HepG2 (cell line): ENCODE data around the gene STX5. TPM values are rescaled to one million over a fixed set of nuclear protein-coding genes. Genes with fewer than 3 reads are reported as not detected.

Source experiments
- AHDC1 ChIP-seq: sonication (generic); formaldehyde crosslinking; IDR thresholded peaks from 2 replicates; pipeline ENCODE4 v1.5.1; 2020; ENCODE audit warnings: mild to moderate bottlenecking, missing genetic modification reagents, borderline replicate concordance
- BCL6 ChIP-seq: IDR thresholded peaks from 2 replicates; pipeline ENCODE4 v1.6.1; 2016; ENCODE audit warnings: missing genetic modification reagents, missing compliant biosample characterization
- BHLHE40 ChIP-seq: IDR thresholded peaks from 2 replicates; pipeline ENCODE4 v1.6.1; 2011; ENCODE audit warnings: low read length, improper control_type of control experiment
- DNMT3B ChIP-seq: conservative IDR thresholded peaks from 2 replicates; pipeline ENCODE4 v1.6.1; 2016; ENCODE audit warnings: missing biosample characterization, control low read depth
- FIP1L1 ChIP-seq: fragments of 200-400 bp; formaldehyde crosslinking; IDR thresholded peaks from 2 replicates; pipeline ENCODE4 v1.6.1; 2018; ENCODE audit warnings: low read depth, mild to moderate bottlenecking, low read length, moderate library complexity, borderline replicate concordance; ENCODE audit not compliant: insufficient read depth
- GATAD2A ChIP-seq: IDR thresholded peaks from 2 replicates; pipeline ENCODE4 v1.6.1; 2016
- GPBP1L1 ChIP-seq: sonication (generic); formaldehyde crosslinking; IDR thresholded peaks from 2 replicates; pipeline ENCODE4 v1.5.0; 2020; ENCODE audit warnings: mild to moderate bottlenecking, missing genetic modification reagents
- HNRNPL ChIP-seq: fragments of 200-400 bp; formaldehyde crosslinking; IDR thresholded peaks from 2 replicates; pipeline ENCODE4 v1.6.1; 2017; ENCODE audit warnings: mild to moderate bottlenecking, low read depth, low read length
- HOXA5 ChIP-seq: sonication (generic); formaldehyde crosslinking; IDR thresholded peaks from 2 replicates; pipeline ENCODE4 v1.4.0; 2020; ENCODE audit warnings: missing genetic modification reagents
- IRX3 ChIP-seq: sonication (generic); formaldehyde crosslinking; IDR thresholded peaks from 2 replicates; pipeline ENCODE4 v1.8.1; 2023; ENCODE audit warnings: mild to moderate bottlenecking, low read depth, missing genetic modification reagents, borderline replicate concordance
- ISX ChIP-seq: sonication (generic); formaldehyde crosslinking; conservative IDR thresholded peaks from 2 replicates; pipeline ENCODE4 v1.5.0; 2020; ENCODE audit warnings: missing genetic modification reagents
- RELA ChIP-seq: sonication (generic); formaldehyde crosslinking; IDR thresholded peaks from 2 replicates; pipeline ENCODE4 v1.4.0; 2020; ENCODE audit warnings: missing genetic modification reagents
- SIN3A ChIP-seq: IDR thresholded peaks from 2 replicates; pipeline ENCODE4 v1.6.1; 2011; ENCODE audit warnings: low read depth, mild to moderate bottlenecking, control low read depth, low read length, borderline replicate concordance
- TAF15 ChIP-seq: fragments of 200-400 bp; formaldehyde crosslinking; IDR thresholded peaks from one replicate; pipeline ENCODE4 v1.6.1; 2018; ENCODE audit warnings: mild to moderate bottlenecking, low read depth, low read length; ENCODE audit not compliant: poor library complexity, severe bottlenecking
- TBX2 ChIP-seq: sonication (generic); formaldehyde crosslinking; IDR thresholded peaks from 2 replicates; pipeline ENCODE4 v1.5.0; 2020; ENCODE audit warnings: missing genetic modification reagents, mild to moderate bottlenecking, borderline replicate concordance
- ZBTB4 ChIP-seq: sonication (generic); formaldehyde crosslinking; IDR thresholded peaks from 2 replicates; pipeline ENCODE4 v1.4.0; 2020; ENCODE audit warnings: missing genetic modification reagents, mild to moderate bottlenecking, borderline replicate concordance
- ZNF639 ChIP-seq: conservative IDR thresholded peaks from 2 replicates; pipeline ENCODE4 v1.6.1; 2018; ENCODE audit warnings: missing genetic modification reagents
- ZNF709 ChIP-seq: sonication (generic); formaldehyde crosslinking; IDR thresholded peaks from 2 replicates; pipeline ENCODE4 v1.5.0; 2020; ENCODE audit warnings: mild to moderate bottlenecking, missing genetic modification reagents
- polyA plus RNA-seq, 8 experiments: library from polyadenylated mRNA; depleted of rRNA in 3 of 8; stranded (reverse) in 7 of 8; unstranded in 1 of 8; fragments of >200 nt; fragmentation: Illumina TruSeq in 4 of 8; extraction: Trizol in 4 of 8; gene quantifications; 2 replicates each; pipeline versions ENCODE4 v1.2.1 to v1.2.3, GENCODE V29; 2011 to 2016; ENCODE audit warnings: low read depth in 4 of 8, missing spikeins in 1 of 8, mixed read lengths in 1 of 8; ENCODE audit not compliant: insufficient read depth in 1 of 8
- total RNA-seq, 5 experiments: library from RNA; depleted of rRNA; stranded (reverse); fragments of >200 nt; fragmentation: Illumina TruSeq; extraction: Trizol; gene quantifications; 2 replicates each; pipeline ENCODE4 v1.2.3, GENCODE V29; 2016; ENCODE audit warnings: low read depth in 1 of 5

The STX5 gene
- total and polyA plus RNA-seq, 2 of the 13 experiments (the other 11 are each of a cell fraction or from before 2014, with no cell fraction given), result 26.9 to 30.0 TPM

GRCh38 chr11:62786318-62787004 lies 45.4 kb downstream of the STX5 start (continued):
- no peak for TF ChIP-seq AHDC1
- peak; percentile 76 for TF ChIP-seq ZNF639 (CRISPR knock-in tag)
- TF ChIP-seq TBX2 (CRISPR knock-in tag), result no peak
- TF ChIP-seq HNRNPL, result 0 out of 2 replicates have a peak, but pooled peaks have one; percentile 62
- TF ChIP-seq SIN3A, result peak; percentile 56; the same call in 1 of the 2 replicates
- no peak for TF ChIP-seq ISX (CRISPR knock-in tag)
- no peak for TF ChIP-seq ZBTB4 (CRISPR knock-in tag)
- TF ChIP-seq IRX3 (CRISPR knock-in tag), result no peak
- TF ChIP-seq HOXA5 (CRISPR knock-in tag), result peak; percentile 36; the same call in 1 of the 2 replicates
- peak; percentile 21 for TF ChIP-seq TAF15
- TF ChIP-seq GPBP1L1 (CRISPR knock-in tag), result no peak
- TF ChIP-seq DNMT3B (CRISPR knock-in tag), result no peak
- TF ChIP-seq FIP1L1, result 0 out of 2 replicates have a peak, but pooled peaks have one; percentile 58
- 0 out of 2 replicates have a peak, but pooled peaks have one; percentile 63 for TF ChIP-seq ZNF709 (CRISPR knock-in tag)
- TF ChIP-seq BHLHE40, result no peak
- peak; percentile 61; the same call in 1 of the 2 replicates for TF ChIP-seq GATAD2A (CRISPR knock-in tag)
- TF ChIP-seq BCL6 (CRISPR knock-in tag), result peak; percentile 36; the same call in 1 of the 2 replicates
- TF ChIP-seq RELA (CRISPR knock-in tag), result no peak
